ENCODE data around the gene RNASEH2B.

RNASEH2B gene

GRCh38 chr13:50921706-50922105, 12.1 kb downstream of the RNASEH2B start:
- DNase-seq (ENCODE audit: insufficient read length) (no peak), FAIRE-seq (peak; percentile 51)
- TF ChIP-seq POLR2A (IDR thresholded peaks at IDR 0.05; ENCODE audit: low read depth, low read length) (no peak), TAF1 (IDR thresholded peaks at IDR 0.05; ENCODE audit: borderline replicate concordance, low read depth, low read length) (no peak), POLR2AphosphoS5 (IDR thresholded peaks at IDR 0.05; ENCODE audit: low read depth, low read length) (no peak)

DNA sequence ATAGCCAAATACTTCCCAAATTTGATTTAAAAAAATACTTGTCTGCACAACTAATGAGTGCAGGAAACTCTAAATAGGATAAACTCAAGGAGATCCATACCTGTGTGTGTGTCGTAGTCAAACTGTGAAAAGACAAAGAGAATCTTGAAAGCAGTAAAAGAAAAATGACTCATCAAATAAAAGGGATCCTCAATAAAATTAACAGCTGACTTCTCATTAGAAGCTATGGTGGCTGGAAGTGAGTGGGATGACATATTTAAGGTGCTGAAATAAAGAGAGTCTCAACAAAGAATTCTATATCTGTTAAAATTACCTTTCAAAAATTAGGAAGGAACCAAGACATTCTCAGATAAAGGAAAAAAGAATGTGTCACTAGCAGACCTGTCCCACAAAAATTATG, 13.7 kb downstream of the RNASEH2B start:
- DNase-seq (ENCODE audit: insufficient read length): no peak
- TF ChIP-seq TAF1 (IDR thresholded peaks at IDR 0.05; ENCODE audit: borderline replicate concordance, low read depth, low read length) (no peak), POLR2A (IDR thresholded peaks at IDR 0.05; ENCODE audit: low read depth, low read length) (no peak), POLR2AphosphoS5 (IDR thresholded peaks at IDR 0.05; ENCODE audit: low read depth, low read length) (no peak)
- FAIRE-seq: no peak

DNA sequence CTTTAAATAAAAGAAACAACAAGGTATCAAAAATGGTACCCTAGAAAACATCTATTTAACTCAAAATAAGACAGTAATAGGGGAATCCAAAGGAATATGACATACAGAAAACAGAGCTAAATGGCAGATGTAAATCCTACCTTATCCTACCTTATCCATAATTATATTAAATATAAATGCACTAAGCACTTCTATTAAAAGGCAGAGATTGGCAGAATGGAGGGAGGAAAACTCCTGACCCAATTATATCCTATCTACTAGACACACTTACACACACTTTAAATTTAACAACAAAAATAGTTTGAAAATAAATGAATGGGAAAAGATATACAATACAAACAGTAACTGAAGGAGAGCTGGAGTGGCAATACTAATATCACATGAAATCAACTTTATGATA, 14.4 kb downstream of the RNASEH2B start:
- FAIRE-seq (no peak), DNase-seq (ENCODE audit: insufficient read length) (no peak)
- TF ChIP-seq POLR2A (IDR thresholded peaks at IDR 0.05; ENCODE audit: low read depth, low read length): no peak
- TF ChIP-seq TAF1 (IDR thresholded peaks at IDR 0.05; ENCODE audit: borderline replicate concordance, low read depth, low read length): no peak
- TF ChIP-seq POLR2AphosphoS5 (IDR thresholded peaks at IDR 0.05; ENCODE audit: low read depth, low read length): no peak

- FAIRE-seq (no peak), DNase-seq (ENCODE audit: insufficient read length) (no peak)
- TF ChIP-seq POLR2AphosphoS5 (IDR thresholded peaks at IDR 0.05; ENCODE audit: low read depth, low read length): no peak
- TF ChIP-seq POLR2A (IDR thresholded peaks at IDR 0.05; ENCODE audit: low read depth, low read length): no peak
- TF ChIP-seq TAF1 (IDR thresholded peaks at IDR 0.05; ENCODE audit: borderline replicate concordance, low read depth, low read length): no peak
These were observed 18.1 kb downstream of the RNASEH2B start for GRCh38 chr13:50927701-50928100.

GRCh38 chr13:50928102-50928501, 18.5 kb downstream of the RNASEH2B start:
- no peak for TF ChIP-seq POLR2AphosphoS5 (IDR thresholded peaks at IDR 0.05; ENCODE audit: low read depth, low read length)
- TF ChIP-seq POLR2A (IDR thresholded peaks at IDR 0.05; ENCODE audit: low read depth, low read length): no peak
- no peak for TF ChIP-seq TAF1 (IDR thresholded peaks at IDR 0.05; ENCODE audit: borderline replicate concordance, low read depth, low read length)
- FAIRE-seq (peak; percentile 21), DNase-seq (ENCODE audit: insufficient read length) (no peak)

DNA sequence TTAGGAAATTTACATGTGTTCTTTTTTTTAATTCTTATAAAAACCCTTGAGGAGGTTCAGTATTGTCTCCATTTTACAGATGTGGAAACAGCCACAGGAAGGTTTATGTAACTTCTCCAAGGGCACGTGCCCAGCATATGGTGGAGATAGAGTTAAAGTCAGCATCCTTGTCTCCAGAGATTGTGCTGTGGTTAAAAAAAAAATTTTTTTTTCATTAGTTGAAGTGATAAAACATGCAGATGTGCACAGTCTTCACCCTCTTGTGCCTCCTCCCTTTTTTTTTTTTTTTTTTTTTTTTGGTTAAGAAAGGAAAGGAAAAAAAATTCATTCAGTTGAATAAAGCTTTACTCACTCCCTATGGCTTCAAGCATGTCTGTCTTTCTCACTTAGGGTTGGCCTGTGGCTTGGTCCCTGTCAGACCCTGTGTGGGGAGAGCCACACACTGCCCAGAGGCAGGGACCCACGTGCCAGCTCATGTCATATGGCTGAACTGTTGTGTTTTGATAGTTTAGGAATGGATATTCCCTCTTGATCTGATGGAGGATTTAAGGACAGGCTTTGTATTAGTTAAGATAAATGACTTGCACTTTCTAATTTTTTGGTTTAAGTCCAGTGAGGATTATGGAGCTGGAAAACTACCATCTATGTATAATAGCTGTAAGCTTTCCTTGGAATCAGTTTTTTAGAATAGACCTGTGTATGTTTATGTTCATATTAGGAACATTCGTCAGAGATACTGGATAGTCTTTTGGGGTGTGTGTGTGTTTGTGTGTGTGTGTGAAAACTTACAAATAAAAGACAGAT, 19.3 kb downstream of the RNASEH2B start:
- DNase-seq (ENCODE audit: insufficient read length) (no peak), FAIRE-seq (no peak)
- TF ChIP-seq POLR2AphosphoS5 (IDR thresholded peaks at IDR 0.05; ENCODE audit: low read depth, low read length) (no peak), POLR2A (IDR thresholded peaks at IDR 0.05; ENCODE audit: low read depth, low read length) (no peak), TAF1 (IDR thresholded peaks at IDR 0.05; ENCODE audit: borderline replicate concordance, low read depth, low read length) (no peak)

DNA sequence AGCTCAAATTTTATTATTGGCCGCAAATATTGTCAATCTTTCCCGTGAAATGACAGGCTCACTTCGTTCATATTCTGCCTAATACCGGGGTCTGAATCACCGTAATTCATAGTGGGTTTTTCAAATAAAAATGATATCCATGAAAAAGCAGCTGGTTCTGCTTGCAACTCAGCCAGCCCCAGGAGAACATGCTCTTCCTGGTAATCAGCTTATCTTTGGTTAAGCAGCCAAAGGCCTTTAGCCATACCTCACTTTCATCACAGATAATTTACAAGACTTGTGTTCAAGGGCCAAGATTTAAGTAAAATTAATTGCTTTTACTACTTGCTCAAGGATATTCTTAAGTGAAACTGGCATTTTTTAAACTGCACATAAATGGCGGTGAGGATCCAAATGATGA, 22.5 kb downstream of the RNASEH2B start:
- no peak for TF ChIP-seq POLR2A (IDR thresholded peaks at IDR 0.05; ENCODE audit: low read depth, low read length)
- TF ChIP-seq TAF1 (IDR thresholded peaks at IDR 0.05; ENCODE audit: borderline replicate concordance, low read depth, low read length): no peak
- no peak for TF ChIP-seq POLR2AphosphoS5 (IDR thresholded peaks at IDR 0.05; ENCODE audit: low read depth, low read length)
- FAIRE-seq: no peak
- DNase-seq (ENCODE audit: insufficient read length): no peak

DNA sequence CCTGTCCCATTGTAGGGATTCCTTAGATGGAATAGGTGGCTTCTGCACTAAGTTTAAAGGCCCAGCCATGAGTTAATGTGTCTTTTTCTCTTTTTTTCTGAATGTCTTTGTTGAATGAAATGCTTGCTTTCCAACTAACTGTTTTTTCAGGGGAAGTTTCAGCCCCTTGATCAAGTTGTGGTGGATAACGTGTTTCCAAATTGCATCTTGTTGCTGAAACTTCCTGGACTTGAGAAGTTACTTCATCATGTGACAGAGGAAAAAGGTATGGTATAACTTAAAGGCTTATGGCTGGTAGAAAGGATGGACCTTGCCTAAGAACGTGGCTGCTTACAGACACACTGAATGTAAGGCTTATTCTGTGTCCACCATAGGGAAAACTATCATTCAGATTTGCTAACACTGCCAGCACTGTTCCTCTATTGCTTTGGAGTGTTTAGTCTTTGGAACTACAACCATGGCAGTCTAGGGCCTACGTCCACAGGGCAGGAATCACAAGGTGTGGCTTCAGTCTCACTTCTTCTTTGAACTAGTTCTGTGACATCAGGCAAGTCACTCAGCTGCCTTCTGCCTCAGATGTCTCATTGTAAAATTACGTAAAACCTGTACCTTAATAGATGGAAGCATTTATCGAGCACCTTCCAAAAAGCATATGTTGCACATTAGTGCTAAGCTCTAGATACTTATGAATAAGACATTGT, 25.3 kb downstream of the RNASEH2B start:
- no peak for DNase-seq (ENCODE audit: insufficient read length)

GRCh38 chr13:50936679-50937078, 27.1 kb downstream of the RNASEH2B start:
- DNase-seq (ENCODE audit: insufficient read length) (no peak), FAIRE-seq (no peak)
- TF ChIP-seq POLR2AphosphoS5 (IDR thresholded peaks at IDR 0.05; ENCODE audit: low read depth, low read length) (no peak), POLR2A (IDR thresholded peaks at IDR 0.05; ENCODE audit: low read depth, low read length) (no peak), TAF1 (IDR thresholded peaks at IDR 0.05; ENCODE audit: borderline replicate concordance, low read depth, low read length) (no peak)

More for the DNA sequence above, 25.3 kb downstream of the RNASEH2B start:
- FAIRE-seq: no peak
- TF ChIP-seq POLR2AphosphoS5 (IDR thresholded peaks at IDR 0.05; ENCODE audit: low read depth, low read length) (no peak), TAF1 (IDR thresholded peaks at IDR 0.05; ENCODE audit: borderline replicate concordance, low read depth, low read length) (no peak), POLR2A (IDR thresholded peaks at IDR 0.05; ENCODE audit: low read depth, low read length) (no peak)

DNA sequence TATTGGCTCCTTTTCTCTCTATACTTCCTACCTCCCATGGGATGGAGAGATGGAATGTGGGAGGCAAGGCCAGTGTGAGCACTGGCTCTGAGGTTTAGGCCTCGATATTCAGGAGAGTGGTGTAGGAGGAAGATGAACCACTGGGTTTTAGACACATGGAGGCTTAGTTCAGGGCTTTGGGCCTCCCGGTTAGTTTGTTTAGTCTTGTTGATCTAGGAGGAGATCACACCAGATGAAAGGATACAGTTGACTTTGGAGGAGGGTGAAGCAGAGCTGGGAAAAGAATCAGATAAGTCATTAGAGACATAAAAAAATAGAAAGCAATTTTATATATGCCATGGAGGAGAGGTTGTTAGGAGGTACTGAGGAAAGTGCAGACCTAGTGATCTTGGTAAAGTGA, 30.9 kb downstream of the RNASEH2B start:
- FAIRE-seq: no peak
- no peak for DNase-seq (ENCODE audit: insufficient read length)

DNA sequence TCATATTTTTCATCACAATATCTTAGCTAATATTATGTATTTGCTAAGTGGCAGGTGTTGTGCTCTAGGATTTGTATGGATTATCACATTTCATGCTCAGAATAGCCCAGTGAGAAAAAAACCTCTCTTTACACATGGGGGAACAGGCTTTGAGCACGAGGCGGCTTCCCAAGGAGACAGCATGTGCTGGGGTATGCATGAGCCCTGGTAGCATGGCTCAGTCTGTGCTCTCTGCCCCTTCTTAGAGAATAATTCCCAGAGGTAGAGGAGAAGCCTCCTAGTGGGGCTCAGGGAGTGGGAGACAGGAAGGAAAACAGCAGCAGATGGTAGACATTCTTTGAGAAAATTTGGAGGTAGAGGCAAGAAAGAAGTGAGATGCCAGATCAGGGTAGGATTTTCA, 31.6 kb downstream of the RNASEH2B start:
- no peak for TF ChIP-seq TAF1 (IDR thresholded peaks at IDR 0.05; ENCODE audit: borderline replicate concordance, low read depth, low read length)
- TF ChIP-seq POLR2A (IDR thresholded peaks at IDR 0.05; ENCODE audit: low read depth, low read length): no peak
- no peak for TF ChIP-seq POLR2AphosphoS5 (IDR thresholded peaks at IDR 0.05; ENCODE audit: low read depth, low read length)

More for the DNA sequence above, 30.9 kb downstream of the RNASEH2B start:
- TF ChIP-seq TAF1 (IDR thresholded peaks at IDR 0.05; ENCODE audit: borderline replicate concordance, low read depth, low read length) (no peak), POLR2A (IDR thresholded peaks at IDR 0.05; ENCODE audit: low read depth, low read length) (no peak), POLR2AphosphoS5 (IDR thresholded peaks at IDR 0.05; ENCODE audit: low read depth, low read length) (no peak)

More for the DNA sequence above, 31.6 kb downstream of the RNASEH2B start:
- no peak for FAIRE-seq
- DNase-seq (ENCODE audit: insufficient read length): no peak

Measured in GM12892 (cell line).